ENCODE measurements around the gene BPIFB2. TPM values are rescaled to one million over a fixed set of nuclear protein-coding genes. Genes with fewer than 3 reads are reported as not detected.
"Not testable (repeated sequence)": the region's sequence is repeated elsewhere in the genome, so short reads cannot be mapped to it uniquely, and the experiment has no call there.

The BPIFB2 gene
- total RNA-seq, 1 experiment from 2014 or later = not detected

DNA sequence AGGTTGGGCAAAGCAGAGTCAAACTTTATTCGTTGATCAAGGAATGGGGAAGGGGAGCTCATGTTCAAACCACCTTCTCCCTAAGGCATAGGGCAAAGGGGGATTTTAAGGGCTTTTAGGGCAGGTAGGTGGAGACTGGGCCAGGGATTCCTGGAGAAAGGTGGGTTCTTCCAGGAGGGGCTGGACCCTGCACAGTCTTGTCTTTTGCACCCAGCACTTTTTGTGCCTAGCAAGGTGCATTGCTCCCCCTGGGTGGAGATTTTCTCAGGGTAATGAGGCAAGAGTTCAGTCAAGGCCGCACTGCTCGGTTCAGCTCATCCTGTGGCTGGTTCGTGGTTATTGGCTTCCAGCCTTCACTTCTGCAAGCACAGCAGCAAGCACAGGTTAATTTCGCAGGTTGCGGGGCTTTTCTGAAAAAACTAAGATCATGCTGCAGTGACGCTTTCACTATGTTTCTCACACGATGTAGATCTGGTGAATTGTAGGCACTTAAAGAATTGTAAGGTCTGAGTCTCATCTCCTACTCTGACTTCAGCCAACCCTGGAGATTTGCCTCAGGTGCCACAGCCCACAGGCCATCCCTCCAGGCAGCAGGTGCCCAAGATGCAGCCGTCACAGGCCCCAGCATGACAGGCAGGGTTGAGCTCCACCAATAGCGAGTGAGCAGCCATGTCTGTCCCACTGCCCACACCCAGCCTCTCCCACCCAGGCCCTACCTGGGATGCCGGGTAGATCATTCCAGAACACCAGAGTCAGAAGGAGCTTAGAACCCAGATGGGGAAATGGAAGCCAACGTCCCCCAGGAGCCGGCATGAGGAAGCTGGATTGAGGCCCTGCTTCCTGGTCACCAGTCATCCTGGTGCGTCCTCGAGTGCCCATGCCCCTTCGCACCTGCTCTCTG, 40.4 kb upstream of the BPIFB2 start:
- no peak overlapping the region for H3K4me3 ChIP-seq (ENCODE audit: insufficient read depth, low read depth, low read length)
- DNase-seq = peak; percentile 29
- no peaks in the 10 kb centered on the region for H3K27me3 ChIP-seq (ENCODE audit: control insufficient read depth, insufficient read depth, low read length)
- no peaks in the 10 kb centered on the region for H3K36me3 ChIP-seq (replicated peaks; ENCODE audit: control insufficient read depth, insufficient read depth, low read length)

- peak; percentile 13 for DNase-seq
- H3K36me3 ChIP-seq (replicated peaks; ENCODE audit: control insufficient read depth, insufficient read depth, low read length) = no peaks in the 10 kb centered on the region
These were observed 39.5 kb upstream of the BPIFB2 start for GRCh38 chr20:32967961-32968457.

DNA sequence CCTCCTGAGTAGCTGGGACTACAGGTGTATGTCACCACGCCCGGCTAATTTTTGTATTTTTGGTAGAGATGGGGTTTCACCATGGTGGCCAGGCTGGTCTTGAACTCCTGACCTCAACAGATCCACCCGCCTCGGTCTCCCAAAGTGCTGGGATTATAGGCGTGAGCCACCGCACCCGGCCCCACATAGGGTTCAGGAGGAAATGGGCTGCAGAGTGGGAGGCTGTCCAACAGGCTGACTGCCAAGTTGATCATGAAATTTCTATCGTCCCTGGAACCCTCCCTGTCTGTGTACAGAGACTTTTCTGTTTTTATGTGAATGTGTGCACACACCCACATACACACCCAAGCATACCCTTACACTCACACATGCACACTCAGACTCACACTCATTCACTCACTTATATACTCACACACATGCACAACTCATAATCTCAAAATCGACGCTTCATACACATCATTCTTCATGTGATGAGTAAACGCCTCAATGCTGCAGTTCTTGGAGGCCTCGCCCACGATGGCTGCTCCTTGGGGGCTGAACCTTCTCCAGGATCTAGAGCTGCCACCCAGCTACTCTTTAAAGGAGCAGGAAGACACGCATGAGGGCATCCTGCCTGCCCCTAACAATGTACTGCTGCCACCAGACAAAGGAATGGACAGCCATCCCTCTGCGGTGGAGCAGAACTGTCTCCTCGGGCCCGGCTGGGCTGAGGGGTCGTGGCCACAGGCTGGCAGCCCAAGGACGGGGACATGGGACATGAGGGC, 38.8 kb upstream of the BPIFB2 start:
- H3K4me3 ChIP-seq (ENCODE audit: insufficient read depth, low read depth, low read length) = no peak overlapping the region
- H3K27me3 ChIP-seq (ENCODE audit: control insufficient read depth, insufficient read depth, low read length) = no peaks in the 10 kb centered on the region
- H3K36me3 ChIP-seq (replicated peaks; ENCODE audit: control insufficient read depth, insufficient read depth, low read length) = no peaks in the 10 kb centered on the region
- peak; percentile 13 for DNase-seq

More at GRCh38 chr20:32967961-32968457, 39.5 kb upstream of the BPIFB2 start:
- H3K27me3 ChIP-seq (ENCODE audit: control insufficient read depth, insufficient read depth, low read length) = no peaks in the 10 kb centered on the region
- H3K4me3 ChIP-seq (ENCODE audit: insufficient read depth, low read depth, low read length) = no peak overlapping the region

DNA sequence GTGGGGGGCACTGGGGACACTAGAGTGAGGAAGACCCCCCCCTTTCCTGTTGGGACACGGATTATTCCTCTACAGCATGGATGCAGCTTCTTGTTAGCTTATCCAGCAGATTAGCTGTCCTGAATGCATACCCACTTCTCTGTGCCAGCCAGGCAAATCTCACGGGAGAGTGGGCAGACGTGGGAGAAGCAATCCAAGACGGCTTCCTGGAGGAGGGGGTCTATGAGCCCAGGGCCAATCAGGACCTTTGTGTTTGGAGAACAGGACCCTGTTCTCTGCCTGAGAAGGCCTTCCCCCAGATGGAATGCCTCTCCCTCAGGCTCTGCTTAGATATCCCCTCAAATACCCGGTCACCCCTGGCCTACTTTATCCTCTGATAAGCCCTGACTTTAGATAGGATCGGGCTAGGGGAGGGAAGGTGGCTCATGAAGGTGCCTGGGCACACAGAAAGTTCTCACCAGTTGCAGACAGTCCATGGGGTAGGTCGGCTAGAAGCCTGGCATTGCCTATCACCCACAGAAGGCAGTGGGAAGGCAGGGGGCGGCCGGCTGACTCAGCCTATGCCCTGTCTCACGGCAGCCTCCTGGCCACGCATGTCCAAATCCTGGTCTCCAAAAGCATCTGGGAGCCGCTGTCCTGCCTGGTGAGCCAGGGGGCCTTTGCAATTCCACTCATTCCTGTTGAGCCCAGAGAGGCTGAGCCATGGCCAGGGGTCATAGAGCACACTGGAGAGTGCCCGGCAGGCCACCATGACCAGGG, 38.0 kb upstream of the BPIFB2 start:
- Histone ChIP-seq H3K27me3 (ENCODE audit: control insufficient read depth, insufficient read depth, low read length) (no peaks in the 10 kb centered on the region), H3K4me3 (ENCODE audit: insufficient read depth, low read depth, low read length) (no peak overlapping the region), H3K36me3 (replicated peaks; ENCODE audit: control insufficient read depth, insufficient read depth, low read length) (no peaks in the 10 kb centered on the region)
- DNase-seq = peak; percentile 27

- peak; percentile 19 for DNase-seq
These were observed 37.2 kb upstream of the BPIFB2 start for GRCh38 chr20:32970115-32970972.

GRCh38 chr20:32970973-32971300, 36.6 kb upstream of the BPIFB2 start:
- peak; percentile 30 for DNase-seq
- no peak overlapping the region for H3K4me3 ChIP-seq (ENCODE audit: insufficient read depth, low read depth, low read length)
- H3K36me3 ChIP-seq (replicated peaks; ENCODE audit: control insufficient read depth, insufficient read depth, low read length) = no peaks in the 10 kb centered on the region
- H3K27me3 ChIP-seq (ENCODE audit: control insufficient read depth, insufficient read depth, low read length) = no peaks in the 10 kb centered on the region

More at GRCh38 chr20:32970115-32970972, 37.2 kb upstream of the BPIFB2 start:
- no peaks in the 10 kb centered on the region for H3K27me3 ChIP-seq (ENCODE audit: control insufficient read depth, insufficient read depth, low read length)
- H3K4me3 ChIP-seq (ENCODE audit: insufficient read depth, low read depth, low read length) = no peak overlapping the region
- H3K36me3 ChIP-seq (replicated peaks; ENCODE audit: control insufficient read depth, insufficient read depth, low read length) = no peaks in the 10 kb centered on the region

DNA sequence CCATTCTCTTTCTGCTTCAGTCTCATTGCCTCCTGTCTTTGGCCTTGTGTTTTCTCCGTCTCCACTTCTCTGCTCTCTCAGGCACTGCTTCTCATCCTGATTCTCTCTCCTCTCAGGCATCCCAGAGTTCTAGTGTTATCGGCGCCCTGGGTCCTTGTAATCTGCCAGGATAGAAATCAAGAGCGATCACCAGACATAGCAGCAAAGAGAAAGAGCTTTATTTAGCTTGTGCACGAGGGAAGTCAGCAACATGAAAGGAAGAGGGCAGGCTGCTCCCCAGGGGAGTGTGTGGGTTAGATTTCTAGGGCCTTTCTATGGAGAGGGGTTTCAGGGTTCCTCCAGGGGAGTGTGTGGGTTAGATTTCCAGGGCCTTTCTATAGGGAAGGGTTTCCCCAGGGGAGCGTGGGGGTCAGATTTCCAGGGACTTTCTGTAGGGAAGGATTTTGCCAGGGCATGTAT, 35.8 kb upstream of the BPIFB2 start:
- Histone ChIP-seq H3K27me3 (ENCODE audit: control insufficient read depth, insufficient read depth, low read length) (no peaks in the 10 kb centered on the region), H3K4me3 (ENCODE audit: insufficient read depth, low read depth, low read length) (no peak overlapping the region), H3K36me3 (replicated peaks; ENCODE audit: control insufficient read depth, insufficient read depth, low read length) (no peaks in the 10 kb centered on the region)
- DNase-seq = peak; percentile 51

DNA sequence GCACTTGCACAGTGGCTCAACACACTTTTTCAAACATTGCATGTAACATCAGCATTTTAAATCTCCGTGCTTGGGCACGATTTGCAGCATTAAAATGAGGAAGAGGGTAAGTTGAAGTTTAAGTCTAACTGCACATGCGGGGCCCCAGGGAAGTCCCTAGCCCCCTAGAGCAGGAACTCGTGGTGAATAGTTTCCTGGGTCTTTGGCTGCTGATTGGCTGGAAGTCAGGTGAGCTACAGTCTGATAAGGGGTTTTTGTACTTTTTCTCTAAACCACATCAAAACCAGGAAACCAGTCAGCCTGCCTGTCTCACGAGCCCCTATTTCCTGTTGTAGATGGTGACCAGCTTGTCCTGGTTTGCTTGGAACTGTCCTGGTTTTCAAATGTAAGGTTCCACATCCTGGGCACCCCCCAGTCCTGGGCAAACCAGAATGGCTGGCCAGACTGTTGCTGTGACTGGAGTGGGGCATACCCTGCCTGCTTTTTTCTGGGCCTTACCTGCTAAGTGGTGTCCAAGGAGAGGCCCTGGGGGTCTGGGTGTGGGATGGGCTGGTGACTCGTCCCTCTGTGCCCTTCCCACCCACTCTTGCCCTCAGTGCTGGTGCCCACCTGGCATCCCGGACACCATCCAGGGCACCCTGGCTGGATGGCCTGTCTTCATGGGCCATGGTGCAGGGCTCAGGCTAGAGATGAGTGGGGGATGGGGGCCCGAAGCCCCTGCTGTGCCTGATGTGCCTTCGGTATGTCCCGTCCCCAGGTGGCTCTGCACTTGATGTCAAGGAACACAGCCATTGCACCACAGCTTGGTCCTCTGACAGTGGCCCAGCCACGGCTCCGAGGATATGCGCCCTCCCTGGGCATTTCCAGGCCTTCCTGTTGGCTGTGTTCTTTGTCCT, 35.1 kb upstream of the BPIFB2 start:
- H3K36me3 ChIP-seq (replicated peaks; ENCODE audit: control insufficient read depth, insufficient read depth, low read length) = no peaks in the 10 kb centered on the region
- no peaks in the 10 kb centered on the region for H3K27me3 ChIP-seq (ENCODE audit: control insufficient read depth, insufficient read depth, low read length)
- peak; percentile 38 for DNase-seq
- H3K4me3 ChIP-seq (ENCODE audit: insufficient read depth, low read depth, low read length) = no peak overlapping the region

DNA sequence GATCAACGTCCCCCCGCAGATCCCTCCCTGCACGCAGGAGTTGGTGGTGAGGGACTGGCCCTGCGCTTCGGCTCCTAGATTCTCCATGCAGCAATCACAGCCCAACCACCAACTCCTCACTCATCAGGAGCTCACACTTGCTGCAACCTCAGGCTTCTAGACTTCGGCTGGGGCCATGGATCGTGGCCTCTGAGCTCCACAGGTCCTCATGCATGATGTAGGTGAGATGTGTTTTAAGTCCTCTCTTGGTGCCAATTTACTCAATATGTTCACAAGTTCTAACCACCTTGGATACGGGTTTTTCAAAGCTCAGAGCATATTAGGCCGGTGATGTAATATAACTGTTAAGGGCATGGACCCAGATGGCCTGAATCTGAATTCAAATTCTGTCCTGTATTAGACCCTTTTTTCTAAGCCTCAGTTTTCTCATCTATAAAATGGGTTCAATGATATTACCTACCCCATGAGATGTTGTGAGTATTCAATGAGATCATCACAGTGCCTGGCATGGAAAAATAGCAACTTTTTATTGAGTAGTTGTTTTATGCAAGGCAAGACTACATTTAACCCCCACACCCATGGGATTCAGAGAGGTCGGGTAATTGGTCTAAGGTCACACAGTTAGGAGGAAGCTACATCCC, 34.3 kb upstream of the BPIFB2 start:
- no peak overlapping the region for H3K4me3 ChIP-seq (ENCODE audit: insufficient read depth, low read depth, low read length)

GRCh38 chr20:32974204-32975064, 33.1 kb upstream of the BPIFB2 start:
- DNase-seq = peak; percentile 32
- H3K27me3 ChIP-seq (ENCODE audit: control insufficient read depth, insufficient read depth, low read length); H3K4me3 ChIP-seq (ENCODE audit: insufficient read depth, low read depth, low read length); H3K36me3 ChIP-seq (replicated peaks; ENCODE audit: control insufficient read depth, insufficient read depth, low read length): not testable (repeated sequence)

More for the DNA sequence above, 34.3 kb upstream of the BPIFB2 start:
- H3K27me3 ChIP-seq (ENCODE audit: control insufficient read depth, insufficient read depth, low read length) = no peaks in the 10 kb centered on the region
- DNase-seq = peak; percentile 2
- H3K36me3 ChIP-seq (replicated peaks; ENCODE audit: control insufficient read depth, insufficient read depth, low read length) = no peaks in the 10 kb centered on the region

- not testable (repeated sequence) for H3K36me3 ChIP-seq (replicated peaks; ENCODE audit: control insufficient read depth, insufficient read depth, low read length); H3K27me3 ChIP-seq (ENCODE audit: control insufficient read depth, insufficient read depth, low read length); H3K4me3 ChIP-seq (ENCODE audit: insufficient read depth, low read depth, low read length); DNase-seq
These were observed 32.4 kb upstream of the BPIFB2 start for GRCh38 chr20:32975121-32975520.

Measured in H7 (cell line).